Testis (tissue), 2 donors: Measurements from ENCODE around the gene ABHD2.

Experiments used
- POLR2A ChIP-seq: fragments of 450-650 bp; IDR thresholded peaks from one replicate; pipeline ENCODE4 v1.6.1; 2017; ENCODE audit warnings: antibody characterized with exemption, mild to moderate bottlenecking, moderate library complexity
- TF ChIP-seq, protein P1 (sequence below), 3 experiments: fragments of 450-650 bp in 2 of 3; fragments of 200-600 bp in 1 of 3; sonication (generic) in 1 of 3; IDR thresholded peaks; one replicate each; pipeline ENCODE4 v1.5.1; 2016 to 2019; ENCODE audit warnings: antibody characterized with exemption in 3 of 3, mild to moderate bottlenecking in 2 of 3, moderate library complexity in 1 of 3

DNA sequence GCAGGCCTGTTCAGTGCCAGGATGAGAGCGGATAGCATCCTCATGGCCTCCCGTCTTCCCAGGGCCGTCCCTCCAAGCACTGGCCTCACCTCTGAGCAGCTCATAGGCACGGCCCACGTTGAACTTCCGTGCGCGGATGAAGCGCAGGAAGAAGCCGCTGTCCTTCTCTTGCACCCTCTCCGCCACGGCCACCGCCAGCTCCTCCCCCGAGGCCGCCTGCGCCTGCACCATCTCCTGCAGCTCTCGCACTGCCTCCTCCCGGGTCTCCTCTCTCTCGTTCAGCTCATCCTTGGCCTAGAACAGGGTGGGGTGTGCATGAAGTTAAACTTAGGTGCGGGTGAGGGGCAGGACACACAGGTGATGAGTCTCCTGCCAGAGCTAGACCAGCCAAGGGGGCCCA, 128.8 kb downstream of the ABHD2 start:
- TF ChIP-seq, protein P1, sequence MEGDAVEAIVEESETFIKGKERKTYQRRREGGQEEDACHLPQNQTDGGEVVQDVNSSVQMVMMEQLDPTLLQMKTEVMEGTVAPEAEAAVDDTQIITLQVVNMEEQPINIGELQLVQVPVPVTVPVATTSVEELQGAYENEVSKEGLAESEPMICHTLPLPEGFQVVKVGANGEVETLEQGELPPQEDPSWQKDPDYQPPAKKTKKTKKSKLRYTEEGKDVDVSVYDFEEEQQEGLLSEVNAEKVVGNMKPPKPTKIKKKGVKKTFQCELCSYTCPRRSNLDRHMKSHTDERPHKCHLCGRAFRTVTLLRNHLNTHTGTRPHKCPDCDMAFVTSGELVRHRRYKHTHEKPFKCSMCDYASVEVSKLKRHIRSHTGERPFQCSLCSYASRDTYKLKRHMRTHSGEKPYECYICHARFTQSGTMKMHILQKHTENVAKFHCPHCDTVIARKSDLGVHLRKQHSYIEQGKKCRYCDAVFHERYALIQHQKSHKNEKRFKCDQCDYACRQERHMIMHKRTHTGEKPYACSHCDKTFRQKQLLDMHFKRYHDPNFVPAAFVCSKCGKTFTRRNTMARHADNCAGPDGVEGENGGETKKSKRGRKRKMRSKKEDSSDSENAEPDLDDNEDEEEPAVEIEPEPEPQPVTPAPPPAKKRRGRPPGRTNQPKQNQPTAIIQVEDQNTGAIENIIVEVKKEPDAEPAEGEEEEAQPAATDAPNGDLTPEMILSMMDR (IDR thresholded peaks at IDR 0.05) = no peak
- no peak for TF ChIP-seq POLR2A
